Measurements from ENCODE around the gene TBL3.

GRCh38 chr16:2006317-2006716 lies 34.5 kb downstream of the TBL3 start:
- TF ChIP-seq CTCF (optimal IDR thresholded peaks at IDR 0.05 in 1 of 3, IDR thresholded peaks at IDR 0.05 in 1 of 3, conservative IDR thresholded peaks at IDR 0.05 in 1 of 3; ENCODE audit: extremely low read depth in 1 of 3, insufficient read depth in 2 of 3, low read length in 3 of 3), result no peak
- TF ChIP-seq EZH2 (IDR thresholded peaks at IDR 0.05; ENCODE audit: low read length), result no peak

Data from keratinocyte (primary cell).